Measurements from ENCODE around the gene CHI3L2.
A peak's percentile ranks its signal among the peaks of the same experiment; 100 is the strongest.

Gene CHI3L2

DNA sequence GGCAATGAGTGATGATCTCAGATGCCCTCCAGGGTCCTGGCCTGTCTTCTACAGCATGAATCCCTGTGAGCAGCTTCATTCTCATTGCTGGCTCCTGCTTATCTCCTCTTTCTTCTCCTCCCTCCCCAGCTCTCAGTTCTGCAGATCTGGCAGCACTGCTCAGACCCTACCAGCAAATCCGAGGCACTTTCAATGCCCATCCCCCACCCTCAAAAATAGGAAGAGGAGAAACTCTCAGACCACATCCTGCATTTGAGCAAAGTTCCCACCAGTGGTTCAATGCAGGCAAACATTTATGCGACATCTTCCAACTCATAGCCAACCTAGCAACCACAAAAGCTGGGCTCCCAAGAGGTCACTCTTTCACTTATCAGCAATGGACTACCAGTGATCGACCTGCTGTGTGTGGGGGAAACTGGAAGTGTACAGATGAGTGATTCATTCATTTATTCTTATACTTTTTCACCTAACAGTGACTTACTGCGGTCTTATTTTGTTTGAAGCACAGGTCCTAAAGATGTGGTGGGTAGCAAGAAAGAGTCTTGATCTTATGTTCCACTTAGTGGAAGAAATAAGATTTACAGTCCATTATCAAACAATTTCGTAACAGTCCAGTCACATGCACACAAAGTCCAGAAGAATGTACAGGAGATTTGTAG lies 5.8 kb upstream of the CHI3L2 start:
- TF ChIP-seq, protein P1, sequence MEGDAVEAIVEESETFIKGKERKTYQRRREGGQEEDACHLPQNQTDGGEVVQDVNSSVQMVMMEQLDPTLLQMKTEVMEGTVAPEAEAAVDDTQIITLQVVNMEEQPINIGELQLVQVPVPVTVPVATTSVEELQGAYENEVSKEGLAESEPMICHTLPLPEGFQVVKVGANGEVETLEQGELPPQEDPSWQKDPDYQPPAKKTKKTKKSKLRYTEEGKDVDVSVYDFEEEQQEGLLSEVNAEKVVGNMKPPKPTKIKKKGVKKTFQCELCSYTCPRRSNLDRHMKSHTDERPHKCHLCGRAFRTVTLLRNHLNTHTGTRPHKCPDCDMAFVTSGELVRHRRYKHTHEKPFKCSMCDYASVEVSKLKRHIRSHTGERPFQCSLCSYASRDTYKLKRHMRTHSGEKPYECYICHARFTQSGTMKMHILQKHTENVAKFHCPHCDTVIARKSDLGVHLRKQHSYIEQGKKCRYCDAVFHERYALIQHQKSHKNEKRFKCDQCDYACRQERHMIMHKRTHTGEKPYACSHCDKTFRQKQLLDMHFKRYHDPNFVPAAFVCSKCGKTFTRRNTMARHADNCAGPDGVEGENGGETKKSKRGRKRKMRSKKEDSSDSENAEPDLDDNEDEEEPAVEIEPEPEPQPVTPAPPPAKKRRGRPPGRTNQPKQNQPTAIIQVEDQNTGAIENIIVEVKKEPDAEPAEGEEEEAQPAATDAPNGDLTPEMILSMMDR (IDR thresholded peaks at IDR 0.05; ENCODE audit: low read depth, low read length) = no peak
- no peak overlapping the region for H3K4me3 ChIP-seq (ENCODE audit: low read depth, low read length)

DNA sequence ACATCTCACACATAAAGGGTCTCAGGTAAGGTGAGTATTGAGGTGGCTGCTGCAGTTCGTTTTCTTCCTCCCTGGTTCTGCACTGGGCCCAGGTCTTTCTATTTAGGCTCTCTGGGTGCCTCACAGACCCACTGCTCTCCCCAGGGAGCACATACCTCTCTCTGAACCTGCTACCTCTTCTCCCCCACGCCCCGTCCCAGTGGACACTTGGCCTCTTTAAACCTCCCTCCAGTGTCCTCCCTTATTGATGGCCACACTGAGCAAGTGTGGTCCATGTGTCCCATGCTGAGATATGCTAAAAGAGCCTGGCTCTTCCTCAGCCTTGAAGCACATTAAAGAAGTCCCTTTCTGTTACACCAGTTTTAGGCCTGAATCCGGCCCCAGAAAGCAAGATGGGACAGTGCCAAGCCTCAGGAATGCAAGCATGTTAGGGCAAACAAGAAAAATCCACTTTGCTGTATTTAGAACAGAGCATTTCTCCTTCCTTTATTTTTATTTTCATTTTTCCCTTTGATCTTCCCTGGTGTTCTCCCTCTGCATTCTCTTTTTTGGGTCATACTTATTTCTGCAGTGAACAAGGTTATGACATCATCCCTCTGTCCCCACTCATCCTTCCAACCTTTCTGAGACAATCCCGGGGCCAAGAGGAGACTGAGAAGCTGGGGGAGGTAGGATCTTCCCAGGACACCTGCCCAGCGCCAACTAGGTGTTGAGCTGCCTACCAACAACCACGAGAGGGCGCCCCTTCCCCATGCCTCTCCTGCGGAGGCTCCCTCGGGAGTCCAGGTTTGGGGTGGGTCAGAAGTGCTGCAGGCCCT lies 5.0 kb upstream of the CHI3L2 start:
- H3K4me3 ChIP-seq (ENCODE audit: low read depth, low read length) = no peak overlapping the region
- TF ChIP-seq, protein P1 (IDR thresholded peaks at IDR 0.05; ENCODE audit: low read depth, low read length) = peak; percentile 93

DNA sequence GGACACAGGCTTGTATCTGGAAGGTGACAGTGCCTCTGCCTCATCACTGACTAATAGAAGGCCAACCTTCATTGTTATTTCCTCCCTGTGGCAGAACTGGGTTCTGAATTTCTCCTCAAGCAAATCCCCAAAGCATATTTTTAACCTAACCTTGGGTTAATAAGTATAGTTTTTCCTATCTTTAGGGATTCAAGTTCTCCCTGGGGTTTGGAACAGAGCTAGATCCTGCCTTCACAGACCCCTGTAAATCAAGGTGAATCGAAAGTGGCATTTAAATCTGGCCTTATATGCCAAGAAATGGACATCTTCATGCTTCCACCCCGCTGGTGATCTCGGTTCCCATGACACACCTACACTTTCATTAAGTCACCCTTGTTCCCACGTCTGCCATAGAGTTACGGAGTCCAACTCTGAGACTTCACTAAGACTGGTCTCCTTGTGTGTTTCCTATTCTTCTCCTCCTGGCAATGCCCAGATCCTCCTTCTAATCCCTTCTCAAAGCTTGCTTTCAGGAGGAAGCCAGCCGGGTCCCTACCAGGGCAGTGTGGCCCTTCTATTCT lies 4.3 kb upstream of the CHI3L2 start:
- TF ChIP-seq, protein P1 (IDR thresholded peaks at IDR 0.05; ENCODE audit: low read depth, low read length) = no peak
- no peak overlapping the region for H3K4me3 ChIP-seq (ENCODE audit: low read depth, low read length)

DNA sequence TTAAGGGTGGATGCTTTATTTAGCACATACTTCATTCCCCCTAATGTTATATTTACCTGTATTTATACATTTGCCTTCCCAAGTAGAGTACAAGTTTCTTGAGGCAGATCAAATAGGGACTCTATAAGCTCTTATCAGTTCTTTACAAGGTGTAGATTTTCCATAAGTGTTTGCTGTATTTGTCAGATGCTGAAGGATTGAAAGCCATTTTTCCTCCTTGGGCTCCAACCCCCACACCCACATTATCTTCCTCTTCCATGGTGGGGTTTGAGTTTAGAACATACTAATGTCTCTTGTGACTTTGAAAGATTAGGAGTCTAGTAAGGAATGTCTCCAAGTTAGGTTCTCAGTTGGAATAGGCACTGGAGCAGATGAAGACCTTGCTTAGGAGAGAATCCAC lies 2.4 kb upstream of the CHI3L2 start:
- H3K4me3 ChIP-seq (ENCODE audit: low read depth, low read length) = no peak overlapping the region

DNA sequence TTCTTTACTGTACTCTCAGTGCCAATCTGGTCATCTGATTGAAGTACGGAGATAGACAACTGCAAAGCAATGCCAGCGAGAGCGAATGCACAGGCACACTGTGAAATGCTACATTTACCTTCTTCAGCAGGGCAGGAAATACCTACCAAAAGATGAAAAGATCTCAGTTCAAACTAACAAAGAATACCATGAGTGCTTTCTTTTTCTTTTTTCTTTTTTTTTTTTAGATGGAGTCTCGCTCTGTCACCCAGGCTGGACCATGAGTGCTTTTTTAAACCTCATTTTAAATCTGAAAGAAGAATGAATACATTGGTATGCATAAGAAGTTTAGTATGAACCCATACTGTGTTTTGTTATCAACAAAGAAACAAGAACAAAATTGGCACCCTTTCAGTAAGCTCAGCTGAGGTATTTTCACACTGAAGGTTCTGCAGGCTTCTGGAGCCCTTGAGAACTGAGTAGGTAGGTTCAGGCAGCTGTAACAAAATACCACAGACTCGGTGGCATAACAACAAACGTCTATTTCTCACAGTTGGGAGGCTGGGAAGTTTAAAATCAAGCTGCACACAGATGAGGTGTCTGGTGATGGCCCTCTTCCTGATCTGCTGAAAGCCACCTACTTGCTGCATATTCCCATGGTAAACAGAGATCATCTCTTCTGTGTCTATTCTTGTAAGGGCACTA lies 1.7 kb upstream of the CHI3L2 start:
- H3K4me3 ChIP-seq (ENCODE audit: low read depth, low read length) = no peak overlapping the region
- TF ChIP-seq, protein P1 (IDR thresholded peaks at IDR 0.05; ENCODE audit: low read depth, low read length) = no peak

More for the DNA sequence above, 2.4 kb upstream of the CHI3L2 start:
- TF ChIP-seq, protein P1 (IDR thresholded peaks at IDR 0.05; ENCODE audit: low read depth, low read length) = no peak

DNA sequence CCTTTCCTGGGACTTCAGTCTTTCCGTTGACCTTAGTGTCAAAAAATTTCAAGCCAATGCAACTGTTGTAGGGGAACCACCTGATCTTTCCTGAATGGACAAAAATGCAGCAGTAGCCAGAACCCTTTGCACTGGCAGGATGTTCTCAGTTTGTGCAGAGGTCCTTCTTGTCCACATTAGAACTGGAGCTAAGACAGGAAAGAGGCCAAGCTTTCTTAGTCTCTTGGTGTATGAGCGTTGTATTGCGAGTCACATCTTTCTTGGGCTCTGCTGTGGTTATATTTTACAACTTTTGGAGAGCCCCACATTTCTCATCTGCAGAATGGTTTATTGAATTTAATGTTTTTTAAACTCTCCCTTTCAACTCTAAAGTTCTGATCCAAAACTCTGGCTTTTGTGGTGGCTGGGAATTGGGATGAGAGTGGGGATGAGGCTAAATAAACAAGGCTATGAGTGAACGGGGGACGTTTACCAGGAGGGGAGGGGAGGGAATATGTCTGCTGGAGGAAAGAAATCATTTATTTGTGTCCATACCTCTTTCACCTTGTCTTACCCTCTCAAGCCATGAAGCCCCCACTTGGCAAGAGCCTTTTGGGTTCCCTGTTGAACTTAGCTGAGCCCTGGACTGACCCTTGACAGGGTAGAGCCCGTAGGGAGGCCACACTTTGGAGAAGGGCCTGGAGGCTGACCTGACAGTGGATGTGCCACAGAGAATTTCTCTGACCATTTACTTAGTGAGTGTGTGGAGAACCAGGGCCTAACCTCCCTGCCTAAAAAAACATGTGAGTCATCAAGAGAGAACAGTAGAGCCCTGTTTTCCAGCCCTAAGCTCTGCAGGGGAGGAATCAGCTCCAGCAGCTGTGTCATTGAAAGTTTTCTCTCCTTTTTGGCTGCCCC lies 586 bp downstream of the CHI3L2 start:
- no peak overlapping the region for H3K4me3 ChIP-seq (ENCODE audit: low read depth, low read length)
- TF ChIP-seq, protein P1 (IDR thresholded peaks at IDR 0.05; ENCODE audit: low read depth, low read length) = no peak

Data from WI38 (cell line).